GM23338 (cell line): ENCODE results near the gene SELP.

Experiments used
- JUNB ChIP-seq: IDR thresholded peaks from one replicate; pipeline ENCODE4 v1.6.1; 2016; ENCODE audit warnings: antibody characterized with exemption; ENCODE audit not compliant: unreplicated experiment
- POLR2AphosphoS5 ChIP-seq: IDR thresholded peaks from 2 replicates; pipeline ENCODE4 v1.6.1; 2016; ENCODE audit warnings: antibody characterized with exemption, low read depth
- STAT1 ChIP-seq: IDR thresholded peaks from one replicate; pipeline ENCODE4 v1.6.1; 2016; ENCODE audit warnings: antibody characterized with exemption; ENCODE audit not compliant: unreplicated experiment
- TF ChIP-seq, protein P1 (sequence below): fragments of 250-450 bp; sonication (Bioruptor Pico); IDR thresholded peaks from 2 replicates; pipeline ENCODE4 v1.5.0; 2020; ENCODE audit warnings: mild to moderate bottlenecking, moderate library complexity
- TF ChIP-seq, protein P2 (sequence below), 2 experiments: fragments of 200-600 bp in 1 of 2; sonication (generic) in 1 of 2; conservative IDR thresholded peaks; 2 replicates each; pipeline versions ENCODE4 v1.5.1 to v1.6.1; 2016 to 2017; ENCODE audit warnings: antibody characterized with exemption in 2 of 2, low read depth in 2 of 2, mild to moderate bottlenecking in 2 of 2, moderate library complexity in 1 of 2
- TF ChIP-seq, protein P3 (sequence below): IDR thresholded peaks from 2 replicates; pipeline ENCODE4 v1.6.1; 2016; ENCODE audit warnings: antibody characterized with exemption
- TF ChIP-seq, protein P4 (sequence below): IDR thresholded peaks from one replicate; pipeline ENCODE4 v1.6.1; 2018; ENCODE audit warnings: antibody characterized with exemption; ENCODE audit not compliant: unreplicated experiment

- TF ChIP-seq, protein P1, sequence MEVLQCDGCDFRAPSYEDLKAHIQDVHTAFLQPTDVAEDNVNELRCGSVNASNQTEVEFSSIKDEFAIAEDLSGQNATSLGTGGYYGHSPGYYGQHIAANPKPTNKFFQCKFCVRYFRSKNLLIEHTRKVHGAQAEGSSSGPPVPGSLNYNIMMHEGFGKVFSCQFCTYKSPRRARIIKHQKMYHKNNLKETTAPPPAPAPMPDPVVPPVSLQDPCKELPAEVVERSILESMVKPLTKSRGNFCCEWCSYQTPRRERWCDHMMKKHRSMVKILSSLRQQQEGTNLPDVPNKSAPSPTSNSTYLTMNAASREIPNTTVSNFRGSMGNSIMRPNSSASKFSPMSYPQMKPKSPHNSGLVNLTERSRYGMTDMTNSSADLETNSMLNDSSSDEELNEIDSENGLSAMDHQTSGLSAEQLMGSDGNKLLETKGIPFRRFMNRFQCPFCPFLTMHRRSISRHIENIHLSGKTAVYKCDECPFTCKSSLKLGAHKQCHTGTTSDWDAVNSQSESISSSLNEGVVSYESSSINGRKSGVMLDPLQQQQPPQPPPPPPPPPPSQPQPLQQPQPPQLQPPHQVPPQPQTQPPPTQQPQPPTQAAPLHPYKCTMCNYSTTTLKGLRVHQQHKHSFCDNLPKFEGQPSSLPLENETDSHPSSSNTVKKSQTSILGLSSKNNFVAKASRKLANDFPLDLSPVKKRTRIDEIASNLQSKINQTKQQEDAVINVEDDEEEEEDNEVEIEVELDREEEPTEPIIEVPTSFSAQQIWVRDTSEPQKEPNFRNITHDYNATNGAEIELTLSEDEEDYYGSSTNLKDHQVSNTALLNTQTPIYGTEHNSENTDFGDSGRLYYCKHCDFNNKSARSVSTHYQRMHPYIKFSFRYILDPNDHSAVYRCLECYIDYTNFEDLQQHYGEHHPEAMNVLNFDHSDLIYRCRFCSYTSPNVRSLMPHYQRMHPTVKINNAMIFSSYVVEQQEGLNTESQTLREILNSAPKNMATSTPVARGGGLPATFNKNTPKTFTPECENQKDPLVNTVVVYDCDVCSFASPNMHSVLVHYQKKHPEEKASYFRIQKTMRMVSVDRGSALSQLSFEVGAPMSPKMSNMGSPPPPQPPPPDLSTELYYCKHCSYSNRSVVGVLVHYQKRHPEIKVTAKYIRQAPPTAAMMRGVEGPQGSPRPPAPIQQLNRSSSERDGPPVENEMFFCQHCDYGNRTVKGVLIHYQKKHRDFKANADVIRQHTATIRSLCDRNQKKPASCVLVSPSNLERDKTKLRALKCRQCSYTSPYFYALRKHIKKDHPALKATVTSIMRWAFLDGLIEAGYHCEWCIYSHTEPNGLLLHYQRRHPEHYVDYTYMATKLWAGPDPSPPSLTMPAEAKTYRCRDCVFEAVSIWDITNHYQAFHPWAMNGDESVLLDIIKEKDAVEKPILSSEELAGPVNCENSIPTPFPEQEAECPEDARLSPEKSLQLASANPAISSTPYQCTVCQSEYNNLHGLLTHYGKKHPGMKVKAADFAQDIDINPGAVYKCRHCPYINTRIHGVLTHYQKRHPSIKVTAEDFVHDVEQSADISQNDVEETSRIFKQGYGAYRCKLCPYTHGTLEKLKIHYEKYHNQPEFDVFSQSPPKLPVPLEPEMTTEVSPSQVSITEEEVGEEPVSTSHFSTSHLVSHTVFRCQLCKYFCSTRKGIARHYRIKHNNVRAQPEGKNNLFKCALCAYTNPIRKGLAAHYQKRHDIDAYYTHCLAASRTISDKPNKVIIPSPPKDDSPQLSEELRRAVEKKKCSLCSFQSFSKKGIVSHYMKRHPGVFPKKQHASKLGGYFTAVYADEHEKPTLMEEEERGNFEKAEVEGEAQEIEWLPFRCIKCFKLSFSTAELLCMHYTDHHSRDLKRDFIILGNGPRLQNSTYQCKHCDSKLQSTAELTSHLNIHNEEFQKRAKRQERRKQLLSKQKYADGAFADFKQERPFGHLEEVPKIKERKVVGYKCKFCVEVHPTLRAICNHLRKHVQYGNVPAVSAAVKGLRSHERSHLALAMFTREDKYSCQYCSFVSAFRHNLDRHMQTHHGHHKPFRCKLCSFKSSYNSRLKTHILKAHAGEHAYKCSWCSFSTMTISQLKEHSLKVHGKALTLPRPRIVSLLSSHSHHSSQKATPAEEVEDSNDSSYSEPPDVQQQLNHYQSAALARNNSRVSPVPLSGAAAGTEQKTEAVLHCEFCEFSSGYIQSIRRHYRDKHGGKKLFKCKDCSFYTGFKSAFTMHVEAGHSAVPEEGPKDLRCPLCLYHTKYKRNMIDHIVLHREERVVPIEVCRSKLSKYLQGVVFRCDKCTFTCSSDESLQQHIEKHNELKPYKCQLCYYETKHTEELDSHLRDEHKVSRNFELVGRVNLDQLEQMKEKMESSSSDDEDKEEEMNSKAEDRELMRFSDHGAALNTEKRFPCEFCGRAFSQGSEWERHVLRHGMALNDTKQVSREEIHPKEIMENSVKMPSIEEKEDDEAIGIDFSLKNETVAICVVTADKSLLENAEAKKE (CRISPR knock-in tag) = no peak
- TF ChIP-seq POLR2AphosphoS5 = no peak
- no peak for TF ChIP-seq JUNB
- TF ChIP-seq, protein P2, sequence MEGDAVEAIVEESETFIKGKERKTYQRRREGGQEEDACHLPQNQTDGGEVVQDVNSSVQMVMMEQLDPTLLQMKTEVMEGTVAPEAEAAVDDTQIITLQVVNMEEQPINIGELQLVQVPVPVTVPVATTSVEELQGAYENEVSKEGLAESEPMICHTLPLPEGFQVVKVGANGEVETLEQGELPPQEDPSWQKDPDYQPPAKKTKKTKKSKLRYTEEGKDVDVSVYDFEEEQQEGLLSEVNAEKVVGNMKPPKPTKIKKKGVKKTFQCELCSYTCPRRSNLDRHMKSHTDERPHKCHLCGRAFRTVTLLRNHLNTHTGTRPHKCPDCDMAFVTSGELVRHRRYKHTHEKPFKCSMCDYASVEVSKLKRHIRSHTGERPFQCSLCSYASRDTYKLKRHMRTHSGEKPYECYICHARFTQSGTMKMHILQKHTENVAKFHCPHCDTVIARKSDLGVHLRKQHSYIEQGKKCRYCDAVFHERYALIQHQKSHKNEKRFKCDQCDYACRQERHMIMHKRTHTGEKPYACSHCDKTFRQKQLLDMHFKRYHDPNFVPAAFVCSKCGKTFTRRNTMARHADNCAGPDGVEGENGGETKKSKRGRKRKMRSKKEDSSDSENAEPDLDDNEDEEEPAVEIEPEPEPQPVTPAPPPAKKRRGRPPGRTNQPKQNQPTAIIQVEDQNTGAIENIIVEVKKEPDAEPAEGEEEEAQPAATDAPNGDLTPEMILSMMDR (conservative IDR thresholded peaks at IDR 0.05; ENCODE audit: low read depth in 2 of 2) = peak; percentile 62 to 63
- TF ChIP-seq, protein P3, sequence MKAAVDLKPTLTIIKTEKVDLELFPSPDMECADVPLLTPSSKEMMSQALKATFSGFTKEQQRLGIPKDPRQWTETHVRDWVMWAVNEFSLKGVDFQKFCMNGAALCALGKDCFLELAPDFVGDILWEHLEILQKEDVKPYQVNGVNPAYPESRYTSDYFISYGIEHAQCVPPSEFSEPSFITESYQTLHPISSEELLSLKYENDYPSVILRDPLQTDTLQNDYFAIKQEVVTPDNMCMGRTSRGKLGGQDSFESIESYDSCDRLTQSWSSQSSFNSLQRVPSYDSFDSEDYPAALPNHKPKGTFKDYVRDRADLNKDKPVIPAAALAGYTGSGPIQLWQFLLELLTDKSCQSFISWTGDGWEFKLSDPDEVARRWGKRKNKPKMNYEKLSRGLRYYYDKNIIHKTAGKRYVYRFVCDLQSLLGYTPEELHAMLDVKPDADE = no peak
- no peak for TF ChIP-seq STAT1
- TF ChIP-seq, protein P4, sequence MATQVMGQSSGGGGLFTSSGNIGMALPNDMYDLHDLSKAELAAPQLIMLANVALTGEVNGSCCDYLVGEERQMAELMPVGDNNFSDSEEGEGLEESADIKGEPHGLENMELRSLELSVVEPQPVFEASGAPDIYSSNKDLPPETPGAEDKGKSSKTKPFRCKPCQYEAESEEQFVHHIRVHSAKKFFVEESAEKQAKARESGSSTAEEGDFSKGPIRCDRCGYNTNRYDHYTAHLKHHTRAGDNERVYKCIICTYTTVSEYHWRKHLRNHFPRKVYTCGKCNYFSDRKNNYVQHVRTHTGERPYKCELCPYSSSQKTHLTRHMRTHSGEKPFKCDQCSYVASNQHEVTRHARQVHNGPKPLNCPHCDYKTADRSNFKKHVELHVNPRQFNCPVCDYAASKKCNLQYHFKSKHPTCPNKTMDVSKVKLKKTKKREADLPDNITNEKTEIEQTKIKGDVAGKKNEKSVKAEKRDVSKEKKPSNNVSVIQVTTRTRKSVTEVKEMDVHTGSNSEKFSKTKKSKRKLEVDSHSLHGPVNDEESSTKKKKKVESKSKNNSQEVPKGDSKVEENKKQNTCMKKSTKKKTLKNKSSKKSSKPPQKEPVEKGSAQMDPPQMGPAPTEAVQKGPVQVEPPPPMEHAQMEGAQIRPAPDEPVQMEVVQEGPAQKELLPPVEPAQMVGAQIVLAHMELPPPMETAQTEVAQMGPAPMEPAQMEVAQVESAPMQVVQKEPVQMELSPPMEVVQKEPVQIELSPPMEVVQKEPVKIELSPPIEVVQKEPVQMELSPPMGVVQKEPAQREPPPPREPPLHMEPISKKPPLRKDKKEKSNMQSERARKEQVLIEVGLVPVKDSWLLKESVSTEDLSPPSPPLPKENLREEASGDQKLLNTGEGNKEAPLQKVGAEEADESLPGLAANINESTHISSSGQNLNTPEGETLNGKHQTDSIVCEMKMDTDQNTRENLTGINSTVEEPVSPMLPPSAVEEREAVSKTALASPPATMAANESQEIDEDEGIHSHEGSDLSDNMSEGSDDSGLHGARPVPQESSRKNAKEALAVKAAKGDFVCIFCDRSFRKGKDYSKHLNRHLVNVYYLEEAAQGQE = no peak
Measured at GRCh38 chr1:169601096-169601881, 28.6 kb downstream of the SELP start.
